HG02763 (cell line): ENCODE data around the gene ACAP3.
"Not testable (repeated sequence)": the region's sequence is repeated elsewhere in the genome, so short reads cannot be mapped to it uniquely, and the experiment has no call there.

Experiments
- ATAC-seq: cut with Tn5 transposase; IDR thresholded peaks from one replicate; pipeline ENCODE4 v1.9.1; 2021; ENCODE audit warnings: mild to moderate bottlenecking, moderate library complexity; ENCODE audit not compliant: unreplicated experiment

The ACAP3 gene

DNA sequence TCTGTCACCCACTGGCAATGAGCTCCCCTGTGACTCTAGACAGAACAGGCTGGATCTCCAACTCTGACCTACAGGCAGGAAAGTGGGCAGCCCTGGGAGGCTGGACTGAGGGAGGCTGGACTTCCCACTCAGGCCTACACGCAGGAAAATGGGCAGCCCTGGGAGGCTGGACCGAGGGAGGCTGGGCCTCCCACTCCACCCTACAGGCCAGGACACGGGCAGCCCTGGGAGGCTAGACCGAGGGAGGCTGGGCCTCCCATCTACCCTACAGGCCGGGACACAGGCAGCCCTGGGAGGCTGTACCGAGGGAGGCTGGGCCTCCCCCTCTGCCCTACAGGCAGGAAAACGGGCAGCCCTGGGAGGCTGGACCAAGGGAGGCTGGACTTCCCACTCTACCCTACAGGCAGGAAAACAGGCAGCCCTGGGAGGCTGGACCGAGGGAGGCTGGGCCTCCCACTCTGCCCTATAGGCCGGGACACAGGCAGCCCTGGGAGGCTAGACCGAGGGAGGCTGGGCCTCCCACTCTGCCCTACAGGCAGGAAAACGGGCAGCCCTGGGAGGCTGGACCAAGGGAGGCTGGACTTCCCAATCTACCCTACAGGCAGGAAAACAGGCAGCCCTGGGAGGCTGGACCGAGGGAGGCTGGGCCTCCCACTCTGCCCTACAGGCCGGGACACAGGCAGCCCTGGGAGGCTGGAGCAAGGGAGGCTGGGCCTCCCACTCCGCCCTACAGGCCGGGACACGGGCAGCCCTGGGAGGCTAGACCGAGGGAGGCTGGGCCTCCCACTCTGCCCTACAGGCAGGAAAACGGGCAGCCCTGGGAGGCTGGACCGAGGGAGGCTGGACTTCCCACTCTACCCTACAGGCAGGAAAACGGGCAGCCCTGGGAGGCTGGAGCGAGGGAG, 59.5 kb downstream of the ACAP3 start:
- ATAC-seq: not testable (repeated sequence)

DNA sequence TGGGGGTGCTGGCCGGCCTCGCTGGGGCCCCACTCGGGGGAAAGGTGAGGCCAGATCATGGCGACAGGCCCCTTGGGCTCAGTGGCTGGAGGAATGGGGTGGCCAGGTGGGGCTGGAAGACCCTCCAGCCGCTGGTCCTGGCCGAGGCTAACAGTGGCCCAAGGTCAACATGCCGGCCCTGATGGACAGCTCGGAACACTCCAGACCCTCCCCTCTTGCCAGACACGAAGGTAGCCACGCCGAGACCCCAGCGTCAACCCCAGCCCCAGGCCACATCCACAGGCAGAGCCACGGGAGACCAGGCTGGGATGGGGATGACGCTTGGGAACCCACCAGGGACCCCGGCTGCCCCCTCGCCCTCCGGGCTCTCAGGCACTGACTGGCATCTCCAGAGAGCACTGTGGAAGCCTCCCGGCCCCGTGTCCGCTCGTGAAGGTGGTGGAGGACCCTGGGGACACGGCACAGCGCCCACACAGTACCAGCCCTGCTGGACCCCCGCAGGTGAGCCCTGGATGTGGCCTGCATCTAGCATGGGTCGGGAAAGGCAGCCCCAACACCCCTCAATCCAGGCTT, 60.3 kb downstream of the ACAP3 start:
- no peak for ATAC-seq

DNA sequence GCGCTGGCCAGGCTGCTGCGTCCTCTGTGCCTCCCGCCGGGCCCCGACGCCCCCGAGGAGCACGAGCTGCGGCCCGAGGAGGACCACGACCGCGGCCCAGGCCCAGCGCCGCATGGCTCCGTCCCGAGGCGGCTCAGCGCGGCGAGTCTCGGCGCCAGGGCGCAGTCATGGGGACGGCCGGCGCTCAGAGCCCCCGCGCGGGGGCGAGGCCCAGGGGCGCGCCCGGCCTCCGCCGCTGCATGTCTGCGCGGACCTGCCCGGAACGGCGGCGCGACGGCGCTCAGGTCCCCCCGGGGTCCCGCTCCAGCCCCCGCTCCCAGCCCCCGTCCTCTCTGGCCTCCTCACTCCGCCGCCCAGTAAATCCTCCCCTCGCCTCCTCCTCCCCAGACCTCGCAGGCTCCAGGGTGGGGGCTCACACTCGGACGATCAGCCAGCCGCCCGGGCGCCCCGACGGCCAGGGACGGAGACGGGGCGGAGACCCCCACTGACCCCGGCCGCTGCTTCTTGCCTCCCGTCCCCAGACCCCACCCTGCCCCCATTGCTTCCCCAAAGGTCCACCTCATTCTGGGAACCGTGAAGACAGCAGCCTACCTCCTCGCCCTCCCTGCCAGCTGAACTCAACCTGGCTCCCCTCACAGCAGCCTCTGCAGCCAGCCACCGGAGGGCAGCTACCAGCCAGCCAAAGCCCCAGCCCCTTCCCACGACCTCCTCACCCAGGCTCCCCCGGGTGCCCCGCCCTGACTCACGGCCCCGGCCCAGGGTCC, 61.0 kb downstream of the ACAP3 start, which contains the start of gene C1QTNF12:
Gene C1QTNF12 (minus strand): TSS at position 146 of the 764 bp plus-strand sequence. CDS start 32 bp downstream, at position 114.
- ATAC-seq: no peak

DNA sequence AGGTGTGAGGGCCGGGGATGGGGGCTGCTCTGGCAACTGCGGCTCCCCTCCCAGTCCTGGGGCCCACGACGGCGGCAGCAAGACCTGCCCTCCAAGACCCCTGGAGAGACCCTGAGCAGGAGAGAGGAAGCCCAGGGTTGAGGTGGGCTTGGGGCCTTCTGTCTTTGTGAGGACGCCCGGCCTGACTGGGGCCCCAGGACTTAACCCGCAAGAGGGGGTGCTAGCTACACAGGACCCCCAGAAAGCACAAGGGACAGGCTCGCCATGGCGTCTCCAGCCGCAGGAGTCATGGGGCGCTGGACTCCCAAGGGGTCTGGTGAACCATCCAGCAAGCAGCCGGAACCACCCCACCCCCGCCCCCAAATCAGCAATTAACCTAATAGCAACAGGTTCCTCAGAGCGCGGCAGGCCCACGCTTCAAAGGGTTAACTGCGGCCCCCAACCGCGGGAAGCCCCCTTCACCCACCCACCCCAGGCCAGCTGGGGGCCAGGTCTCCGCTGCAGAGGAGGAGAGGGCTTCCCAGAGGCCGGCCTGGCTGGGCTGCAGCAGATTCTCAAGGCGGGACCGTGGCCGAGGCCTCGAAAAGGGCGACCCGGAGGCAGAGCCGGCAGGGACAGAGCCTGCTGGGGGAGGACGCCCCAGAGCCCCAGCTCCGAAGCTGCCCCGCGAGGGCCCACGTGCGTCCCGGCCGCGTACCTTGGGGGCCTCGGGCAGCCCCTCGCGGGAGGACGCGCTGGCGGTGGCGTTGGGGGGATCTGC, 61.7 kb downstream of the ACAP3 start:
- no peak for ATAC-seq

DNA sequence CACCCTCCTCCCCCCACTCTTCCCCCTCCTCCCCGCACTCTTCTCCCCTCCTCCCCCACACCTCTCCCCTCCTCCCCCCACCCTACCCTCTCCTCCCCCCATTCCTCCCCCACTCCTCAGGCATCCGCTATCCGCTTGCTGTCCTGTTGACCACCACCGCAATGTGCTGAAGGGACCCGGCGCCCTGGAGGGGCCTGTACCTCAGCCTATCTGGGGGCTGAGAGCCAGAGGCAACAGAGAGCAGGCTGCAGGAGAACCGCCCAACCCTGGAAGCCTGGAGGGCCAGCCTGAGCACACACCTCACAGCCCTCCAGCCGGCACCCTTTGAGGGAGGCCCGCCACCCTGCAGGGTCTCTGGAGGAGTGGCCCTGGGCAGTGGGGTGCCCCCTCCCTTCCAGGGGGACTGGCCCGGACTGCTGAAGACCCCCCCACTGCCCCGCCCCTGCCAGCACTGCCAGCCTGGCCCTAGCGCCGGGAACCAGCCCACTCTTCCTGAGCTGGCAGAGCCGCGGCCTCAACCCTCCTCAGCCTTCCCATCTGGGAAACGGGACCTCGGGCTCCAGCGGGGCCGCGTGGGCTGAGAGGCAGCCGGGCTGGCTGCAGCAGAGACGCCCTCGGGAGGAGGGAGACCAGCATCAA, 62.4 kb downstream of the ACAP3 start:
- ATAC-seq: no peak

DNA sequence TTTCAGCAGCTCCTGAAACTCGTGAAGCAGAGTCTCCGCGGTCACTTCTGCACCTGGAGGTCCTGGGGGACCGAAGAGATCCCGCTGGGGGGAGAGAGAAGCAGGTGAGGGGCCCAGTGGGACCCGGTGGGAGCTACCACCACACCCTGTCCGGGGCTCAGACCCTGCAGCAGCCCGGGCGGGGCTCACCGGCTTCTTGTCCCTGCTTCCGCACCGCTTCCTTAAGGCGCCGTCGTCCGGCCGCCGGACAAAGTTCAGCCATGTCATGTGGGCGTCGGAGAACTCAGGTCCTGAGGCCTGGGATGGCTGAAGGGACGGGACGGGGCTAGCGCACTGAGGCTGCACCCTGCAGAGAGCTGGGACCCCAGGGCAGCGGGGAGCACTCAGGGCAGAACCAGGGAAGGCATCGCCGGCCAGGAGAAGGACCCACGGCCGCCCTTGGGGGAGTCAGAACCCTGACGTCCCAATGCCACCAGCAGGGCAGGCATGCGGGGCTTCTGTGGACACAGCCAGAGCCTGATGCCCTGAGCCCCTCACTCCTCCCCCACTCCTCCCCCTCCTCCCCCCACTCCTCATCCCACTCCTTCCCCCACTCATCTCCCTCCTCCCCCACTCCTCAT, 63.4 kb downstream of the ACAP3 start:
- no peak for ATAC-seq

DNA sequence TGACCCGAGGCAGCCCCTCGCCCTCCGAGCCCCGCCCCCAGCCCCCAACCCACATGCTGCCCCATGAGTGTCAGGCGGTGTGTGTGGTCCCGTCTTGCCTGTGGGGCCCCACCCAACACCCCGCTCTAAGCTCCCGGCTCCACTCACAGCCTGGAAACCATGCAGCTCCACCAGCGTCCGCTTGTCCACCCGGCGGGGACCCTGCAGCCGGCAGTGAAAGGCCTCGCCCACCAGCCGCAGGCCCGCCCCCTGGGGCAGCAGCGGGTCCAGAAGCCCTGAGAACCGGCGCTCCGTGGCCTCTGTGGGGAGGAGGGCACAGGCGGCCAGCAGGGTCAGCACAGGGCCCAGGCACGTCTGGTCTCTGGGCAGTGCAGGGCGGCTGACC, 63.9 kb downstream of the ACAP3 start:
- ATAC-seq: no peak

DNA sequence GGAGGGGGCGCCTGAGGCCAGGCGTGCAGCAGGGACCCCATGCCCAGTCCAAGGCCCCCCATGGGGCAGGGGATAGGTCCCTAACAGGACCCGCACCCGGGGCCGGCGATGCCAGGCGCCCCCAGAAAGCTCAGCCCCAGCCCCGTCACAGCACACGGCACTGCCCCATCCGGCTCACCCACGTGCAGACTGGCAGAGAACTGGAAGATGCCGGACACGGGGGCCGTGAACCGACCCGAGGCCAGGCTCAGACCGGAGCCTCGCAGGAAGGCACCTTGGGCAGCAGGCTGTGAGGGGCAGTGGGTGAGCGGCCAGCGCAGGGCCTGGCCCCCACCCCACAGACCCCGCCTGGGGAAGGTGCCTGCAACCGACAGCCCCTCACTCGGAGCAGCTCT, 64.5 kb downstream of the ACAP3 start:
- no peak for ATAC-seq

DNA sequence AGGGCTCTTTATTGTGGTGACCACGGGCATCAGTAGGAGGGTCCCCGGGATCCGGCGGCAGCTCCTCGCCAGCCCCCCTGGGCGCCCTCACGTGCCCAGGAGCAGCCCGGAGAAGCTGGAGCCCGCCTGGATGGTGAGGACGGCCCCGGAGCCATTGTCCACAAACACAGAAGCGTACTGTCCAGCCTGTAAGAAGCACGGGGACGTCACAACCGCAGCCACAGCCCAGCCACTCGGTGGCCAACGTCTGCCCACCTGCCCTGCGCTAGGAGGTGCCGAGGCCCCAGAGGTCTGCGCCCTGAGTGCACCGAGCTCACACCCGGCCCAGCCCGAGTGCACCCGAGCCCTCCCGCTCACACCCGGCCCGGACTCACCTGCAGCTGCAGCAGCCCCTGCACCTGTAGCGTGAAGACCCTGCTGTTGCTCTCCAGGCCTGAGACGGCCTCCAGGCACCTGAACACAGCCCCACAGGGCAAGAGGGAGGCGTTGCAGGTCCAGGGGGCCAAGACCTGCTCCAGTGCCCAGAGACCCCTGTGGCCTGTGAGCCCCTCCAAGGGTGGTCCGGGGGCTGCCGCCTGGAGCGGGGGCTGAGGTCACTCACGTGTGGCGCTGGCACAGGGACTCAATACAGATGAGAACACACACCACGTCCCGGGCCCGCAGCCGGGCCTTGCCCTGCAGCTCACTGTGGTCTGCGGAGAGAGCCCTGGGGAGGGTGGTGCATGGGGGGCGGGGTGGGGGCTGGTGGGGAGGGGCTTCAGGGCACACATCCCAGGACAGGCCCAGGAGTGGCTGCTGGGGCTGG, 65.1 kb downstream of the ACAP3 start:
- no peak for ATAC-seq
